HepG2 (cell line): Measurements from ENCODE around the gene SMIM24.

ENCODE experiments used
- CBX2 ChIP-seq, 2 experiments: fragments of 200-600 bp in 1 of 2; sonication (generic); formaldehyde crosslinking in 1 of 2; IDR thresholded peaks; 2 replicates each; pipeline versions ENCODE4 v1.7.0 to v1.8.1; 2018 to 2022; ENCODE audit warnings: low read depth in 2 of 2, low read length in 1 of 2, mild to moderate bottlenecking in 1 of 2, missing genetic modification reagents in 1 of 2
- FOXK2 ChIP-seq: fragments of 450-650 bp; IDR thresholded peaks from 2 replicates; pipeline ENCODE4 v1.6.1; 2016
- HOXA9 ChIP-seq: sonication (generic); formaldehyde crosslinking; IDR thresholded peaks from 2 replicates; pipeline ENCODE4 v1.8.1; 2022; ENCODE audit warnings: missing genetic modification reagents, mild to moderate bottlenecking, moderate library complexity, borderline replicate concordance
- KAT7 ChIP-seq: IDR thresholded peaks from 2 replicates; pipeline ENCODE4 v1.6.1; 2018; ENCODE audit warnings: borderline replicate concordance, missing compliant biosample characterization
- KIAA2018 ChIP-seq: sonication (generic); formaldehyde crosslinking; IDR thresholded peaks from 2 replicates; pipeline ENCODE4 v1.5.0; 2020; ENCODE audit warnings: mild to moderate bottlenecking, missing genetic modification reagents, borderline replicate concordance
- NFATC3 ChIP-seq: sonication (generic); formaldehyde crosslinking; IDR thresholded peaks from 2 replicates; pipeline ENCODE4 v1.5.1; 2020; ENCODE audit warnings: mild to moderate bottlenecking, missing genetic modification reagents
- NFRKB ChIP-seq: fragments of 450-650 bp; IDR thresholded peaks from 2 replicates; pipeline ENCODE4 v1.6.1; 2017
- POLR2A ChIP-seq, 2 experiments: IDR thresholded peaks; 2 replicates each; pipeline ENCODE4 v1.6.1; 2011; ENCODE audit warnings: low read depth in 2 of 2, low read length in 2 of 2, mild to moderate bottlenecking in 1 of 2, moderate library complexity in 1 of 2; ENCODE audit not compliant: insufficient read depth in 1 of 2
- SMAD3 ChIP-seq: sonication (generic); formaldehyde crosslinking; IDR thresholded peaks from 2 replicates; pipeline ENCODE4 v1.4.0; 2020; ENCODE audit warnings: missing genetic modification reagents
- ZBTB33 ChIP-seq: sonication (generic); formaldehyde crosslinking; IDR thresholded peaks from 2 replicates; pipeline ENCODE4 v1.4.0; 2020; ENCODE audit warnings: missing genetic modification reagents
- ZNF703 ChIP-seq: sonication (generic); formaldehyde crosslinking; IDR thresholded peaks from 2 replicates; pipeline ENCODE4 v1.5.1; 2020; ENCODE audit warnings: missing genetic modification reagents, mild to moderate bottlenecking, moderate library complexity, borderline replicate concordance
- TF ChIP-seq, protein P1 (sequence below): sonication (generic); formaldehyde crosslinking; IDR thresholded peaks from 2 replicates; pipeline ENCODE4 v1.5.1; 2020; ENCODE audit warnings: mild to moderate bottlenecking, missing genetic modification reagents, borderline replicate concordance

GRCh38 chr19:3466635-3467034 lies 13.7 kb downstream of the SMIM24 start:
- TF ChIP-seq NFRKB, result no peak
- no peak for TF ChIP-seq CBX2 (IDR thresholded peaks at IDR 0.05; ENCODE audit: low read depth, low read length)
- TF ChIP-seq CBX2 (CRISPR knock-in tag; IDR thresholded peaks at IDR 0.05; ENCODE audit: low read depth), result no peak
- no peak for TF ChIP-seq SMAD3 (CRISPR knock-in tag)
- TF ChIP-seq FOXK2, result no peak
- TF ChIP-seq KAT7, result no peak
- TF ChIP-seq, protein P1, sequence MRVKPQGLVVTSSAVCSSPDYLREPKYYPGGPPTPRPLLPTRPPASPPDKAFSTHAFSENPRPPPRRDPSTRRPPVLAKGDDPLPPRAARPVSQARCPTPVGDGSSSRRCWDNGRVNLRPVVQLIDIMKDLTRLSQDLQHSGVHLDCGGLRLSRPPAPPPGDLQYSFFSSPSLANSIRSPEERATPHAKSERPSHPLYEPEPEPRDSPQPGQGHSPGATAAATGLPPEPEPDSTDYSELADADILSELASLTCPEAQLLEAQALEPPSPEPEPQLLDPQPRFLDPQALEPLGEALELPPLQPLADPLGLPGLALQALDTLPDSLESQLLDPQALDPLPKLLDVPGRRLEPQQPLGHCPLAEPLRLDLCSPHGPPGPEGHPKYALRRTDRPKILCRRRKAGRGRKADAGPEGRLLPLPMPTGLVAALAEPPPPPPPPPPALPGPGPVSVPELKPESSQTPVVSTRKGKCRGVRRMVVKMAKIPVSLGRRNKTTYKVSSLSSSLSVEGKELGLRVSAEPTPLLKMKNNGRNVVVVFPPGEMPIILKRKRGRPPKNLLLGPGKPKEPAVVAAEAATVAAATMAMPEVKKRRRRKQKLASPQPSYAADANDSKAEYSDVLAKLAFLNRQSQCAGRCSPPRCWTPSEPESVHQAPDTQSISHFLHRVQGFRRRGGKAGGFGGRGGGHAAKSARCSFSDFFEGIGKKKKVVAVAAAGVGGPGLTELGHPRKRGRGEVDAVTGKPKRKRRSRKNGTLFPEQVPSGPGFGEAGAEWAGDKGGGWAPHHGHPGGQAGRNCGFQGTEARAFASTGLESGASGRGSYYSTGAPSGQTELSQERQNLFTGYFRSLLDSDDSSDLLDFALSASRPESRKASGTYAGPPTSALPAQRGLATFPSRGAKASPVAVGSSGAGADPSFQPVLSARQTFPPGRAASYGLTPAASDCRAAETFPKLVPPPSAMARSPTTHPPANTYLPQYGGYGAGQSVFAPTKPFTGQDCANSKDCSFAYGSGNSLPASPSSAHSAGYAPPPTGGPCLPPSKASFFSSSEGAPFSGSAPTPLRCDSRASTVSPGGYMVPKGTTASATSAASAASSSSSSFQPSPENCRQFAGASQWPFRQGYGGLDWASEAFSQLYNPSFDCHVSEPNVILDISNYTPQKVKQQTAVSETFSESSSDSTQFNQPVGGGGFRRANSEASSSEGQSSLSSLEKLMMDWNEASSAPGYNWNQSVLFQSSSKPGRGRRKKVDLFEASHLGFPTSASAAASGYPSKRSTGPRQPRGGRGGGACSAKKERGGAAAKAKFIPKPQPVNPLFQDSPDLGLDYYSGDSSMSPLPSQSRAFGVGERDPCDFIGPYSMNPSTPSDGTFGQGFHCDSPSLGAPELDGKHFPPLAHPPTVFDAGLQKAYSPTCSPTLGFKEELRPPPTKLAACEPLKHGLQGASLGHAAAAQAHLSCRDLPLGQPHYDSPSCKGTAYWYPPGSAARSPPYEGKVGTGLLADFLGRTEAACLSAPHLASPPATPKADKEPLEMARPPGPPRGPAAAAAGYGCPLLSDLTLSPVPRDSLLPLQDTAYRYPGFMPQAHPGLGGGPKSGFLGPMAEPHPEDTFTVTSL, result no peak
- no peak for TF ChIP-seq POLR2A (IDR thresholded peaks at IDR 0.05; ENCODE audit: insufficient read depth in 1 of 2, low read depth in 2 of 2, low read length in 2 of 2)
- TF ChIP-seq HOXA9, result no peak
- no peak for TF ChIP-seq ZNF703 (CRISPR knock-in tag)
- TF ChIP-seq NFATC3 (CRISPR knock-in tag), result no peak
- TF ChIP-seq KIAA2018 (CRISPR knock-in tag), result no peak
- TF ChIP-seq ZBTB33 (CRISPR knock-in tag), result no peak
